ENCODE data around the gene TRMO. TPM values are rescaled to one million over a fixed set of nuclear protein-coding genes. Genes with fewer than 3 reads are reported as not detected.

The TRMO gene
- total RNA-seq, 1 donor from 2014 or later, result 12.7 TPM

DNA sequence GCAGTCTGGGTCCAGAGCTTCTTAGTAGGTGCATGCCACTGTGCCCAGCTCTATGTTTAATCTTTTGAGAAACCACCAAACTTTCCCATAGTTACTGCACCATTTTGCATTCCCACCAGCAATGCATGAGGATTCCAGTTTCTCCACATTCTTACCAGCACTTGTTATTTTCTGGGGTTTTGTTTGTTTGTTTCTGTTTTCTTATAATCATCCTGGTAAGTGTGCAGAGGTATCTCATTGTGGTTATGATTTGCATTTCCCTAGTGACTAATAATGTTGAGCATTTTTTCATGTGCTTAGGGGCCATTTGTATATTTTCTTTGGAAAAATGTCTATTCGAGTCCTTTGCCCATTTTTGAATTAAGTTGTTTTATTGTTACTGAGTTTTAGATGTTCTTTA lies 57.9 kb downstream of the TRMO start:
- Mint-ChIP-seq H3K27ac (no peak overlapping the region), H3K9me3 (peaks cover 21% of the 10 kb centered on the region), H3K4me1 (peaks cover 4% of the 10 kb centered on the region), H3K36me3 (no peaks in the 10 kb centered on the region), H3K27me3 (ENCODE audit: low read depth) (peaks cover 87% of the 10 kb centered on the region), H3K4me3 (no peak overlapping the region)
- DNase-seq (ENCODE audit: low spot score in 2 of 2, unreplicated experiment in 2 of 2), result no peak
- TF ChIP-seq, protein P1, sequence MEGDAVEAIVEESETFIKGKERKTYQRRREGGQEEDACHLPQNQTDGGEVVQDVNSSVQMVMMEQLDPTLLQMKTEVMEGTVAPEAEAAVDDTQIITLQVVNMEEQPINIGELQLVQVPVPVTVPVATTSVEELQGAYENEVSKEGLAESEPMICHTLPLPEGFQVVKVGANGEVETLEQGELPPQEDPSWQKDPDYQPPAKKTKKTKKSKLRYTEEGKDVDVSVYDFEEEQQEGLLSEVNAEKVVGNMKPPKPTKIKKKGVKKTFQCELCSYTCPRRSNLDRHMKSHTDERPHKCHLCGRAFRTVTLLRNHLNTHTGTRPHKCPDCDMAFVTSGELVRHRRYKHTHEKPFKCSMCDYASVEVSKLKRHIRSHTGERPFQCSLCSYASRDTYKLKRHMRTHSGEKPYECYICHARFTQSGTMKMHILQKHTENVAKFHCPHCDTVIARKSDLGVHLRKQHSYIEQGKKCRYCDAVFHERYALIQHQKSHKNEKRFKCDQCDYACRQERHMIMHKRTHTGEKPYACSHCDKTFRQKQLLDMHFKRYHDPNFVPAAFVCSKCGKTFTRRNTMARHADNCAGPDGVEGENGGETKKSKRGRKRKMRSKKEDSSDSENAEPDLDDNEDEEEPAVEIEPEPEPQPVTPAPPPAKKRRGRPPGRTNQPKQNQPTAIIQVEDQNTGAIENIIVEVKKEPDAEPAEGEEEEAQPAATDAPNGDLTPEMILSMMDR (IDR thresholded peaks at IDR 0.05; ENCODE audit: unreplicated experiment), result no peak

- Mint-ChIP-seq H3K27ac (no peak overlapping the region), H3K4me3 (no peak overlapping the region), H3K9me3 (peaks cover 21% of the 10 kb centered on the region), H3K27me3 (ENCODE audit: low read depth) (peaks cover 89% of the 10 kb centered on the region), H3K4me1 (no peaks in the 10 kb centered on the region), H3K36me3 (no peaks in the 10 kb centered on the region)
- no peak for DNase-seq (ENCODE audit: low spot score in 2 of 2, unreplicated experiment in 2 of 2)
- TF ChIP-seq, protein P1 (IDR thresholded peaks at IDR 0.05; ENCODE audit: unreplicated experiment), result no peak
These were observed 59.0 kb downstream of the TRMO start for GRCh38 chr9:97863314-97863713.

DNA sequence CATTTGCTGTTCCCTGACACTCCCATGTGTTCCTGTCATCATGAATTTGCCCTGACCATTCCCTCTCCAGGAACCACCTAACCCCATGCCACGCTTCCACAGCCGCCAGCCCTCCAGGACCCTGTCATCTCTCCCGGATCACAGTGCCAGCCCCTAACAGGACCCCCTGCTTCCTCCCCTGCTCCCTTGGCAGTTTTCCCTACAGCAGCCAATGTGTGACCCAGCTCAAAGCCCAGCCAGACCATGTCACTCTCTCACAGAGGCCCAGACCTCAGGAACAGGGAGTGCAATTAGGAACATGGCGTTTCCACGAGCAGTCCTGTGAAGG lies 61.2 kb downstream of the TRMO start:
- Mint-ChIP-seq H3K4me3 (no peak overlapping the region), H3K36me3 (no peaks in the 10 kb centered on the region), H3K9me3 (peaks cover 11% of the 10 kb centered on the region), H3K27ac (no peak overlapping the region), H3K27me3 (ENCODE audit: low read depth) (peaks cover 99% of the 10 kb centered on the region), H3K4me1 (peaks cover 9% of the 10 kb centered on the region)
- DNase-seq (ENCODE audit: low spot score in 2 of 2, unreplicated experiment in 2 of 2), result no peak
- TF ChIP-seq, protein P1 (IDR thresholded peaks at IDR 0.05; ENCODE audit: unreplicated experiment), result no peak

DNA sequence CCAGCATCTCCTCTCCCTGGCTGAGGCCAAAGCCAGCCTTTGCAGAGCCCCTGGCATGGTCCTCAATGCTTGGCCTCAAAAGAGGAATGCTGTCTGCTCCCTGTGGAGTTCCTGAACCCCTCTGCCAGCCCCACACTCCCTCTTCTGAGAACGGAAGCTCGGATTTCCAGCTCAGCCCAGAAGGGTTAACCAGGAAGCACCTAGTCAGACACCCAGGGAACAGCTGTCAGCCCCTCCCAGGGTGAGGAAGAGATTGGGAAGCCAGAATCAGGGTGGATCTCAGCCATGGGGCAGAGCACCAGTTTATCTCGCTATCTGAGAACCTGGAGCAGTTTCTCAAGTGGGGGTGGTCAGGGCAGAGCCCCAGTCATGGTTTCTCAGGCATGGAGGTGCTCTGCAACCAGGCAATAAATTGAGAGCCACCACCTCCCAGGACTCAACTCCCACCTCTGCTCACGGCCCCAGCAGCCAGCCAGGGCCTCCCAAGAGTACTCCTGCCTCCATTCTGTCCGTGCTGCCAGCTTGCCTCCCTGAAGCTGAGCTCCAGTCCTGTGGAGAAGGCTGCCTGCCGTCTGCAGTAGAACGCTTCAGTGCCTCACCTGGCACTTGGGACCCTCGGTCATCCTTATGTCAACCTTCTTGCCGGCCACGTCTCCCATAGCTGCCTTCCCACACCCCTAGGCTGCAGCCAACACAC lies 61.7 kb downstream of the TRMO start:
- Mint-ChIP-seq H3K9me3 (peaks cover 5% of the 10 kb centered on the region), H3K36me3 (no peaks in the 10 kb centered on the region), H3K27ac (no peak overlapping the region), H3K27me3 (ENCODE audit: low read depth) (peaks cover 99% of the 10 kb centered on the region), H3K4me1 (peaks cover 9% of the 10 kb centered on the region), H3K4me3 (no peak overlapping the region)
- TF ChIP-seq, protein P1 (IDR thresholded peaks at IDR 0.05; ENCODE audit: unreplicated experiment), result no peak
- DNase-seq (ENCODE audit: low spot score in 2 of 2, unreplicated experiment in 2 of 2), result no peak

DNA sequence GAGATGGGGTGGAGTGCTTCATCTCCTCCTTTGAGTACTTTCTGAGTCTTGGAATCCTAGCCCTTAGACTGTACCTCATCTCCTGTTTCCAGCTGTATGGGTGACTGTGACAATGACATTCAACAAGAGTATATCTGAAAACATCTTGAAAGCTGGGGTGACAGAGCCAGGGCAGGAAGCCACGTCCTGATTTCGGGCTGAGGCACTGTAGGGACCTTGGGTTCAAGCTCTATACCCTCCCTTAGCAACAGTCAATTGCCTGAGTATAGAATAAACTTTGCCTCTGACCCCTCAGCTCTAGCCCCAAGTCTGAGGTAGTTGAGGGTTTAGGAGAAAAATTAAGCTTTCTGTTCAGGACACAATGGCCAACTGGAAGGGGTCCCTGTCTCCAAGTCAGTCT lies 63.0 kb downstream of the TRMO start:
- Mint-ChIP-seq H3K27me3 (ENCODE audit: low read depth) (peaks cover 96% of the 10 kb centered on the region), H3K27ac (no peak overlapping the region), H3K4me1 (peaks cover 9% of the 10 kb centered on the region), H3K4me3 (no peak overlapping the region), H3K9me3 (no peaks in the 10 kb centered on the region), H3K36me3 (no peaks in the 10 kb centered on the region)
- DNase-seq (ENCODE audit: low spot score in 2 of 2, unreplicated experiment in 2 of 2), result no peak
- TF ChIP-seq, protein P1 (IDR thresholded peaks at IDR 0.05; ENCODE audit: unreplicated experiment), result no peak

- H3K4me1 Mint-ChIP-seq, result peaks cover 12% of the 10 kb centered on the region
- H3K9me3 Mint-ChIP-seq, result no peaks in the 10 kb centered on the region
- no peak overlapping the region for H3K4me3 Mint-ChIP-seq
- TF ChIP-seq, protein P1 (IDR thresholded peaks at IDR 0.05; ENCODE audit: unreplicated experiment), result no peak
- DNase-seq (ENCODE audit: low spot score in 2 of 2, unreplicated experiment in 2 of 2), result no peak
- no peaks in the 10 kb centered on the region for H3K36me3 Mint-ChIP-seq
- peaks cover 95% of the 10 kb centered on the region for H3K27me3 Mint-ChIP-seq (ENCODE audit: low read depth)
- no peak overlapping the region for H3K27ac Mint-ChIP-seq
These were observed 63.5 kb downstream of the TRMO start for GRCh38 chr9:97858826-97859225.
